Dedifferentiated amniotic fluid mesenchymal stem cell (primary cell): Measurements from ENCODE around the gene CAMTA1.

Experiments used
- DNase-seq: peaks from one replicate; pipeline ENCODE4 v3.0.0-alpha.2; 2016; ENCODE audit errors: extremely low spot score

CAMTA1 gene

GRCh38 chr1:7255303-7256058 is 470.2 kb downstream of the CAMTA1 start:
- no peak for DNase-seq

- no peak for DNase-seq
Observed at GRCh38 chr1:7256526-7256925, 471.3 kb downstream of the CAMTA1 start.

GRCh38 chr1:7257225-7257624 is 472.0 kb downstream of the CAMTA1 start:
- no peak for DNase-seq

DNA sequence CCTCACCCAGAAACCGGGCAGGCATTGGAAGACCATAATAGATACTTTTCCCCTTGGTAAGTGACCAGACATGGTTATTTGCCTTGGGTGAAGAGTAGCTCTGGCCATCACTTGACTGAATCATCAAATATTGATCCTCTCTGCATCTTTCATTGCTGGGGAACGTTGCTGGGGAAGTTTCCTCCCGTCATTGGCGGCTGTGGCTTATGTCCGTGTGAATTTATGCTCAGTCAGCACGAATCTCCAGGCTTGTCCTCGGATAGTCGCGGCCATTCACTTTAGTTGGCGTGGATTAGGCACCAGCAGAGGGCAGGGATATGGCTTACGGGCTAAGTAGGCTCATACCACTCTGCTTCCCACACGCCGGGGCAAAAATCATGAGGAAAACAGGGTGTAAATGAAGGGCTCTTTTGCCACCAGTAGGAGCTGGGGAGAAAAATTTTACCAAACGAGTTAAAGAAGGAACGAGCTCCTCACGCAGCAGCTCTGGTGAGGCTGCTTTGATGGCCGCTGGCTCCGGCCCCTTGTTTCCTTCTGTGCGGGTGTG is 473.4 kb downstream of the CAMTA1 start:
- DNase-seq: no peak

DNA sequence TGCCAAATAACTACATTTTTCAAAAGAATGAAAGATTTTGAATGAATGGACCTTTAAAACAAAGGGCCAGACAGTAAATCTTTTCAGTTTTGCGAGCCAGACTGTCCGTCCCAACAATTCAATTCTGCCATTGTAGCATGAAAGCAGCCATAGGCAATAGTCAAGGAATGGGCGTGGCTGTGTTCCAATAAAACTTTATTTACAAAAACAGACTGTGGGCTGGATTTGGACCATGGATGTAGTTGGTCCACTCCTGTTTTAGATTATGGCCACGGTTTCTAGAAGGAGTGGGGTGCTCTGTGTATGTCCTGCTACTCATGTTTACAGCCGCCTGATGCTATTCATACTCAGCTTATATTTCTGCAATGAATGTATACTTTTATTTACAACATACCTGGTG is 474.7 kb downstream of the CAMTA1 start:
- DNase-seq: no peak

DNA sequence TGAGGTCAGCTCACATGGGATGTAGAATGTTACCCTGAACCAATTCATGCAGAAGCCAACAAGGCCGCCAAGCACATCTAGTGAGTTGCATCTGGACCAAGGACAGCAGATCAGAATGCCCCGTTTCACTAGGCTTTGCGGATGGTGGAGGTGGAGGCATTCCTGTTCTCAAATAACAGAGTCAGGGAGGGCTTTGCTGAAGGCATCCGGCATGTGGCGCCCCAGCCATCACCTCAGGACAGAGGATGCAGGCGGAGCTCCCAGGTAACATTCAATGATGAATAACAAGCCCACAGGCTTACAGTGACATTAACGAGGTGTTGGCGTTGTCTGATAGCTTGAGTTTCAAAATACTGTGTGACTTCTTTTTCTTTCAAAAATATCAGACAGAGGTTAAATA is 476.2 kb downstream of the CAMTA1 start:
- DNase-seq: no peak

DNA sequence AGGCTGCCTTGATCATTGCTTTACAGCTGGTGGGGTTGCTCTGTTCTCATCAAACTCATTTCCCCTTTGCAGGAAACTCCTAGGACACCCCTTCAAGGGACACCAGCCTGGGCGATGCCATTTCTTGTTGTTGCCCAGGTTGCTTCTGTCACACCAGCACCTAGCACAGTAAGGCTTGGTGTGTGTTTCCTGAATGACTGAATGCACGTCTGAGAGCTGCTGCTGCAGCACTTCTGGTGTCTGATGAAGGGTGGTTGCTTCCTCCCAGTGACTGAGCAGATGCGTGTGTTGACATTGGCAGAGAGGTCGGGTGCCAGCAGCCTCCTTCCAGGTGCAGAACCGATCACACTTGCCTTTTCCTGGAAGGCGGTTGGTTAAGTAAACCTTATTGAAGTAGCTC is 477.4 kb downstream of the CAMTA1 start:
- no peak for DNase-seq

- DNase-seq: no peak
Observed at GRCh38 chr1:7263021-7263960, 478.0 kb downstream of the CAMTA1 start.

- DNase-seq: no peak
Observed at GRCh38 chr1:7264101-7264500, 478.8 kb downstream of the CAMTA1 start.

DNA sequence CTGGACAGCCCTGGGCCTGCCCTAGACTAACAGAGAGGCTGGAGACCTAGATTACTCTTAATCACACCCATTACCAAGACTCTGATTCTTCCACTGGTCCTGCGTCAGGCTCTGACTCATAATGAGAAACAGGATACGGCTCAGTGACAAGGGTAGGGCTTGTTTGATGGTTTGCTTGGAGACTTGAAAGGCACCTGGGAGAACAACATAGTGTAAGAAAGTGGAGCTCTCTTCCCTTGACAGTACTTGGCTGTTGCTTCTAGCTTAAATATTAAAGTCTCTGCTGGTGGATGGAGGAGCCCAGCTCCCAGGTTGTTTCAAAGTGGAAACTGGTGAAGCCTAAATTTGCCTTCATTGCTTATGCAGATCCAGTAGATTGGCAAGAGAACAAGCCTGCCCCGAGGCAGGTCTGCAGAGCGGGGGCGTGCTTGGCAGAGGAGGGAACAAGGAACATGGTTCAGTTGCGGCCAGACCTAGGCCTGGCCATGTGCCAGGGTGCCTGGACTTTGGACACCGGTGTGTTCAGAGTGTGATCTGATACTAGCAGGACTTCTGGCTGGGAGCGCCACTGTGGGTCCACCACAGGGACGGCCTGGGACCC is 480.6 kb downstream of the CAMTA1 start:
- DNase-seq: peak; percentile 41

- no peak for DNase-seq
Observed at GRCh38 chr1:7266561-7266960, 481.3 kb downstream of the CAMTA1 start.

GRCh38 chr1:7267493-7267892 is 482.2 kb downstream of the CAMTA1 start:
- no peak for DNase-seq

GRCh38 chr1:7268983-7269382 is 483.7 kb downstream of the CAMTA1 start:
- no peak for DNase-seq

- no peak for DNase-seq
Observed at GRCh38 chr1:7269525-7269924, 484.3 kb downstream of the CAMTA1 start.

GRCh38 chr1:7274256-7274655 is 489.0 kb downstream of the CAMTA1 start:
- no peak for DNase-seq

- DNase-seq: no peak
Observed at GRCh38 chr1:7278045-7278444, 492.8 kb downstream of the CAMTA1 start.

- no peak for DNase-seq
Observed at GRCh38 chr1:7278827-7279765, 493.8 kb downstream of the CAMTA1 start.

- DNase-seq: no peak
Observed at GRCh38 chr1:7279769-7280168, 494.5 kb downstream of the CAMTA1 start.

DNA sequence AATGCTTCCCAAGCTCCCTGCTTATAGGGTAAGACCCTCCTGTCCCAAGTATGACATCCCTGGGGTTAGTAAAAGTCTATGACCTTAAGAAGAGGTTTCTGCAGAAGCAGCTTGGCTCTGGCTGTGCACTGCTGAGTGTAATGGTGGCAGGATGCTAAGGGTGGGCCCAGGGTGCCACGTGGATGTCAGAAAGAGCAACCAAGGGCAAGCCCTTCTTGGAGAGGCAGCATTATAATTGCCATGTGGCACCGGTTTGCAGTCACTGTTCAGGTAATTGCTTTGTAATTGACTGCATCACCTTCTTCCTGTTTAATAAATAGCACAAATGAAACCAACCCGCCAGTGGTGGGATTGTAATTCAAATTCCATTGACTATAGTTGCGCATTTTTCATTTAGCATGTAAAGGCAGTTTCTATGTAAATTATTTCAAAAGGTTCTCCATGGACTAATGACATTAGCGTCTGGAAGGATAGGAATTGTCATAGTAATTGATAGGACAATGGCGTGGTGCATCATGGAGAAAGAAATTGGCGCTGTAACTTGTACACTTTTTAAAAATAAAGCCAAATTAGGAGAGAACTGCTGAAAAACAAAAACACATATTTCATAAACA is 495.2 kb downstream of the CAMTA1 start:
- DNase-seq: no peak

- DNase-seq: no peak
Observed at GRCh38 chr1:7281821-7282220, 496.6 kb downstream of the CAMTA1 start.
